GM12874 (cell line): ENCODE data around the gene ACAD11.

Source experiments
- TF ChIP-seq, protein P1 (sequence below): IDR thresholded peaks from 2 replicates; pipeline ENCODE4 v1.5.1; 2011; ENCODE audit warnings: low read depth, mild to moderate bottlenecking, control low read depth, low read length, moderate library complexity; ENCODE audit not compliant: insufficient read depth

Gene ACAD11

GRCh38 chr3:132596326-132596725 is 63.3 kb downstream of the ACAD11 start:
- TF ChIP-seq, protein P1, sequence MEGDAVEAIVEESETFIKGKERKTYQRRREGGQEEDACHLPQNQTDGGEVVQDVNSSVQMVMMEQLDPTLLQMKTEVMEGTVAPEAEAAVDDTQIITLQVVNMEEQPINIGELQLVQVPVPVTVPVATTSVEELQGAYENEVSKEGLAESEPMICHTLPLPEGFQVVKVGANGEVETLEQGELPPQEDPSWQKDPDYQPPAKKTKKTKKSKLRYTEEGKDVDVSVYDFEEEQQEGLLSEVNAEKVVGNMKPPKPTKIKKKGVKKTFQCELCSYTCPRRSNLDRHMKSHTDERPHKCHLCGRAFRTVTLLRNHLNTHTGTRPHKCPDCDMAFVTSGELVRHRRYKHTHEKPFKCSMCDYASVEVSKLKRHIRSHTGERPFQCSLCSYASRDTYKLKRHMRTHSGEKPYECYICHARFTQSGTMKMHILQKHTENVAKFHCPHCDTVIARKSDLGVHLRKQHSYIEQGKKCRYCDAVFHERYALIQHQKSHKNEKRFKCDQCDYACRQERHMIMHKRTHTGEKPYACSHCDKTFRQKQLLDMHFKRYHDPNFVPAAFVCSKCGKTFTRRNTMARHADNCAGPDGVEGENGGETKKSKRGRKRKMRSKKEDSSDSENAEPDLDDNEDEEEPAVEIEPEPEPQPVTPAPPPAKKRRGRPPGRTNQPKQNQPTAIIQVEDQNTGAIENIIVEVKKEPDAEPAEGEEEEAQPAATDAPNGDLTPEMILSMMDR = no peak

DNA sequence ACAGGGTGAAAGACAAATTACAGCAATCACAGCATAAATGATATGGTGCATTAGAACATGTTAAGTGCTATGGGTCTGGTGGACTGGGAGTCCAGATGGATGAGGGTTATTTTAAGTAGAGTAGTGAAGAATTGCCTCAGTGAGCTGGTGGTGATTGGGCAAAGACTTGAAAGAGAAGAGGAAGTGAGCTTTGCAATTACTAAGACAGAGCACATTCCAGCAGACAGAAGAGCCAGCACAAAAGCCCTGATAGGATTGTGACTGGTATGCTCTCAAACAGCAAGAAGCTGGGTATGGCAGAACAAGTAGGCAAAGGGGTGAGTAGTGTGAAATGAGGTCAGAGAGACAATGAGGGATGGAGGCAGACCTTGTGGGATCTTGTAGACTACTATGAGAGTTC is 64.6 kb downstream of the ACAD11 start:
- TF ChIP-seq, protein P1 = no peak

- TF ChIP-seq, protein P1 = no peak
Measured at GRCh38 chr3:132594498-132594897, 65.1 kb downstream of the ACAD11 start.

- TF ChIP-seq, protein P1 = no peak
Measured at GRCh38 chr3:132593947-132594323, 65.7 kb downstream of the ACAD11 start.

DNA sequence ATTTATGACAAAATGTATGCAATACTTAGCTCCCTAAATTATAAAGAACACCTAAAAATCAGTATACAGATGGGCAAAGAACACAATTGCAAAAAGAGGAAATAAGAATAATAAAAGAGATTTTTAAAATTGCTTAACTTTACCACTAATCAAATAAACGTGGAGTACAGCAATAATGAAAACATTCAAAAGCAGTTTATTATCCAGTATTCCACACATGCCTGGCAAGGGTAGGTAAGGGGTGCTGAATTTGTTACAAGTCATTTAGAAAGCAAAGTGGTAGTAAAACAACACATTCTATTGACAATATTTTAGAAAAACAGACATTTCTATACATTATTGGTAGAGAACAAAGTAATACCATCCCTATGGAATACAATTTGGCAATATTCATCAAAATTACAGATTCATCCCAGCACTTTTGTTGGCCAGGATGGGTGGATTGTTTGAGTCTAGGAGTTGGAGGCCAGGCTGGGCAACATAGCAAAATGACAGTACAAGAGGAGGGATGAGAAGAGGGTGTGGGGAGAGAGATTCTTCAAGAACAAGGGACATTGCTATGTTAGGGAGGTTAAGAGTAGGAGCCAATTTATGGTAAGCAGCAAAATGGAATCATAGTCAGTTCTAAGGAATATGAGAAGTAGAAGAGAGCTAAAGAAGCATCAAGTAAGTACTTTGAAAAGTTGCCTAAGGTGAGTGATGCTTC is 66.2 kb downstream of the ACAD11 start:
- TF ChIP-seq, protein P1 = no peak

DNA sequence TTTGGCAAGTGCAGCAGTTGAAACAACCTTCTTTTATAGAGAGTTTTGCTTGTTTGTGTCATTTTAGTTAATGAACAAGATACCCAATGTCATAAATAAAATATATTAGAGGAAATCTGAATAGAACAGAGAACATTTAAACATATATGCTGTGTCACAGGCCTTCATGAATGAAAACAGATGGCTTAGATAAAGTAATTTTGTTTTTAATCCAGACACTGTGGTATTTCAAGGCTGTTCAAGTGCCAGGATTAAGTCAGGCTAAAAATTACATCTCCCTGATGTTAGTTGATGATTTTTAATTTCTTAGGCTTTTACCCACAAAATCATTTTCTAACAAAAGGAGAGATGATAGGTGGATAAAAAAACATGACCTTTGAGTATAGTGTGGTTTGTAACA is 67.4 kb downstream of the ACAD11 start:
- TF ChIP-seq, protein P1 = no peak

- TF ChIP-seq, protein P1 = no peak
Measured at GRCh38 chr3:132587401-132587800, 72.2 kb downstream of the ACAD11 start.
